ENCODE measurements around the gene KCTD14.

GRCh38 chr11:78067704-78068103, 44.6 kb upstream of the KCTD14 start:
- TF ChIP-seq, protein P1, sequence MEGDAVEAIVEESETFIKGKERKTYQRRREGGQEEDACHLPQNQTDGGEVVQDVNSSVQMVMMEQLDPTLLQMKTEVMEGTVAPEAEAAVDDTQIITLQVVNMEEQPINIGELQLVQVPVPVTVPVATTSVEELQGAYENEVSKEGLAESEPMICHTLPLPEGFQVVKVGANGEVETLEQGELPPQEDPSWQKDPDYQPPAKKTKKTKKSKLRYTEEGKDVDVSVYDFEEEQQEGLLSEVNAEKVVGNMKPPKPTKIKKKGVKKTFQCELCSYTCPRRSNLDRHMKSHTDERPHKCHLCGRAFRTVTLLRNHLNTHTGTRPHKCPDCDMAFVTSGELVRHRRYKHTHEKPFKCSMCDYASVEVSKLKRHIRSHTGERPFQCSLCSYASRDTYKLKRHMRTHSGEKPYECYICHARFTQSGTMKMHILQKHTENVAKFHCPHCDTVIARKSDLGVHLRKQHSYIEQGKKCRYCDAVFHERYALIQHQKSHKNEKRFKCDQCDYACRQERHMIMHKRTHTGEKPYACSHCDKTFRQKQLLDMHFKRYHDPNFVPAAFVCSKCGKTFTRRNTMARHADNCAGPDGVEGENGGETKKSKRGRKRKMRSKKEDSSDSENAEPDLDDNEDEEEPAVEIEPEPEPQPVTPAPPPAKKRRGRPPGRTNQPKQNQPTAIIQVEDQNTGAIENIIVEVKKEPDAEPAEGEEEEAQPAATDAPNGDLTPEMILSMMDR (IDR thresholded peaks at IDR 0.05), result no peak
- TF ChIP-seq POLR2A (IDR thresholded peaks at IDR 0.05), result no peak
